Activated gamma-delta T cell (primary cell): Measurements from ENCODE around the gene GBA2.

Experiments used
- DNase-seq: peaks from one replicate; lab custom pipeline; 2025; lab: John Stamatoyannopoulos, UW

GBA2 gene

GRCh38 chr9:35766997-35767396 is 18.0 kb upstream of the GBA2 start:
- DNase-seq: no peak

GRCh38 chr9:35763803-35764202 is 14.8 kb upstream of the GBA2 start:
- no peak for DNase-seq

GRCh38 chr9:35763181-35763580 is 14.2 kb upstream of the GBA2 start:
- DNase-seq: no peak

- DNase-seq: no peak
These were observed 11.6 kb upstream of the GBA2 start for GRCh38 chr9:35760651-35761050.

GRCh38 chr9:35759795-35760194 is 10.8 kb upstream of the GBA2 start:
- no peak for DNase-seq

- no peak for DNase-seq
These were observed 9.5 kb upstream of the GBA2 start for GRCh38 chr9:35758475-35759050.

GRCh38 chr9:35757892-35758275 is 8.9 kb upstream of the GBA2 start:
- DNase-seq: no peak

GRCh38 chr9:35757226-35757891 is 8.3 kb upstream of the GBA2 start:
- no peak for DNase-seq

GRCh38 chr9:35756275-35757225 is 7.5 kb upstream of the GBA2 start:
- peak; percentile 31 for DNase-seq

GRCh38 chr9:35755071-35755470 is 6.0 kb upstream of the GBA2 start:
- no peak for DNase-seq

- no peak for DNase-seq
These were observed 5.2 kb upstream of the GBA2 start, which contains the start of gene MSMP for GRCh38 chr9:35754264-35754663. TSS of gene MSMP (minus strand) at chr9:35754276. CDS start at chr9:35754129, 147 bp downstream.

GRCh38 chr9:35753466-35753865 is 4.4 kb upstream of the GBA2 start:
- no peak for DNase-seq

GRCh38 chr9:35750256-35750531 is 1.2 kb upstream of the GBA2 start:
- no peak for DNase-seq

- DNase-seq: no peak
These were observed 657 bp upstream of the GBA2 start for GRCh38 chr9:35749515-35750255.

- DNase-seq: no peak
These were observed 678 bp downstream of the GBA2 start for GRCh38 chr9:35748242-35748857.

- no peak for DNase-seq
These were observed 2.4 kb downstream of the GBA2 start for GRCh38 chr9:35746583-35746982.

GRCh38 chr9:35745569-35745968 is 3.5 kb downstream of the GBA2 start:
- DNase-seq: no peak

- no peak for DNase-seq
These were observed 5.0 kb downstream of the GBA2 start for GRCh38 chr9:35743880-35744518.

- DNase-seq: no peak
These were observed 5.6 kb downstream of the GBA2 start for GRCh38 chr9:35743452-35743851.

- DNase-seq: no peak
These were observed 7.3 kb downstream of the GBA2 start for GRCh38 chr9:35741740-35742139.

GRCh38 chr9:35740243-35740642 is 8.8 kb downstream of the GBA2 start:
- no peak for DNase-seq
